Stimulated activated memory B cell treated with anti-CD40 and anti-IgM and Interleukin-4, amounts not matched to agents 10 μg/mL and 1 μg/mL and 100 μg/mL, for 72 hours (primary cell): ENCODE data around the gene SPTLC2.
"Not testable (repeated sequence)": the region's sequence is repeated elsewhere in the genome, so short reads cannot be mapped to it uniquely, and the experiment has no call there.

Experiments
- ATAC-seq: fragments of 150-1000 bp; cut with Tn5 transposase; 2 replicates; pipeline ENCODE4 v1.10.0; 2021
- H3K27ac Mint-ChIP-seq: one replicate; pipeline ENCODE4 v1.8.0; 2022; ENCODE audit warnings: mild to moderate bottlenecking, mixed read lengths
- H3K27me3 Mint-ChIP-seq: one replicate; pipeline ENCODE4 v1.8.0; 2022; ENCODE audit warnings: mixed read lengths
- H3K36me3 Mint-ChIP-seq: one replicate; pipeline ENCODE4 v1.8.0; 2022; ENCODE audit warnings: mixed read lengths
- H3K4me1 Mint-ChIP-seq: one replicate; pipeline ENCODE4 v1.8.0; 2022; ENCODE audit warnings: mixed read lengths
- H3K4me3 Mint-ChIP-seq: one replicate; pipeline ENCODE4 v1.8.0; 2022; ENCODE audit warnings: mild to moderate bottlenecking, moderate library complexity, mixed read lengths
- H3K9me3 Mint-ChIP-seq: one replicate; pipeline ENCODE4 v1.8.0; 2022; ENCODE audit warnings: mixed read lengths

Gene SPTLC2

DNA sequence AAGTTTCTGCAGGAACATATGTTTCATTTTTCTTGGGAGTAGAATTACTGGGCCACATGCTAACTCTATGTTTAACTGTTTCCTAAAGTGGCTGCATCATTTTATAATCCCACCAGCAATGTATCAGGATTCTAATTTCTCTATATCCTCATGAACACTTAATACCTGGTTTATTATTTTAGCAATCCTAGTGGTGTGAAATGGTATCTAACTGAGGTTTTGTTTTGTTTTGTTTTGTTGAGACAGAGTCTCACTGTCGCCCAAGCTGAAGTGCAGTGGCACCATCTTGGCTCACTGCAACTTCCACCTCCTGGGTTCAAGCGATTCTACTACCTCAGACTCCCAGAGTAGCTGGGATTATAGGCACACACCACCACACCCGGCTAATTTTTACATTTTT is 6.5 kb downstream of the SPTLC2 start:
- ATAC-seq: no peak
- H3K9me3 Mint-ChIP-seq: no peaks in the 10 kb centered on the region
- peaks cover 2% of the 10 kb centered on the region for H3K36me3 Mint-ChIP-seq
- peaks cover 50% of the 10 kb centered on the region for H3K4me1 Mint-ChIP-seq
- no peaks in the 10 kb centered on the region for H3K27me3 Mint-ChIP-seq
- no peak overlapping the region for H3K4me3 Mint-ChIP-seq
- no peak overlapping the region for H3K27ac Mint-ChIP-seq

DNA sequence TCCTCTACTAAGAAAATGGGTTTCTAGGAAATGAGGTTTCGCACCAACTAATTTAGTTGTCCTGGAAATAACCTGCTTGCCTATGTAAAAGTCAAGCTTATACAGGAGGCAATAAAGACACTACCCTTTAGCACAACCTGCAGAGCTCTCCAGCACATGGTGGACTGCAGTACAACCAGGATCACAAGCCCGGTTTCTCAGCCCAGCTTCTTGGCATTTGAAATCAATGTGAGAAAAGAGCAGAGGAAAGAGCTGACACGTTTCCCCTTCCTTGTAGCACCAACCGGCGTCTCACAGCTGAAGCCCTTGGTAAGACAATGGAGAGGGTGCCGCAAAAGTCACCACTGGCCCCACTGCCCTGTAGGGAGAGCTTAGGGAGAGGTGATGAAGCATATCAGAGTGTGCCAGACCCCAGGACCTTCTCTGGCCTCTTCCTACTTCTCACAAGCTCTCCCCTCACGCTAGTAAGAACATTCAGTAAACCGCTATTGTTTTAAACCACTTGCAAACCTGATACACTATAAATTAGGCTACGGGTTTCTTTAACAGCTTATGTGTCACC is 8.6 kb downstream of the SPTLC2 start:
- H3K27ac Mint-ChIP-seq: peak overlapping the region; percentile 66
- H3K36me3 Mint-ChIP-seq: no peaks in the 10 kb centered on the region
- H3K9me3 Mint-ChIP-seq: no peaks in the 10 kb centered on the region
- peak; percentile 48 for ATAC-seq
- no peaks in the 10 kb centered on the region for H3K27me3 Mint-ChIP-seq
- peak overlapping the region; percentile 4 for H3K4me3 Mint-ChIP-seq
- H3K4me1 Mint-ChIP-seq: peaks cover 36% of the 10 kb centered on the region

DNA sequence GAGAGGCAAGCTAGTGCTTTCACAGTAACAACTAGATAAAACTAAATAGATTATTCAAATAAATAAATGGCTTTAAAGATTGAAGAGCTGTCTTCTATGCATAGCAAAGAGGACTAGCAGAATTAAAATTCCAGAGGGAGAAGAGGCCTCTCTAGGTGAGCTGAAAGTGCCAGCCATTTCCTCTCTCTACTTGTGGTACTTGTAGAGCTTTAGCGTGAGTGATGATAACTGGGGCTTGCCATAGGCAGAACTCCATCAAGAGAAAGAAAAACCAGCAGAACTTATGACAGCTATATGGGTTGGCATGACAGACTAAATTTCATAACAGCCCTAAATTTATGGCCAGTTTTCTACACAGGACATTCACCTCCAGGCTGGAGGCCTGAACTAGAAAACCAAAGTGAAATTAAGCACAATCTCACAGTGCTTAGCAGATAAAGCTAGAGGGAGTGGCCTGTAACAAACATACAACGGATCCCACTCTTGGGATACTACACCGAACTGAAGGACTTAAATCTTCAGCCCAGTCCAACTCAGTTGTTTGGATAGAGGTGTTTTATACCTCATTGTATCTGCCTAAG is 11.0 kb downstream of the SPTLC2 start:
- H3K27me3 Mint-ChIP-seq: no peaks in the 10 kb centered on the region
- H3K36me3 Mint-ChIP-seq: peaks cover 7% of the 10 kb centered on the region
- no peak overlapping the region for H3K4me3 Mint-ChIP-seq
- H3K4me1 Mint-ChIP-seq: peaks cover 48% of the 10 kb centered on the region
- no peak for ATAC-seq
- peaks cover 4% of the 10 kb centered on the region for H3K9me3 Mint-ChIP-seq
- no peak overlapping the region for H3K27ac Mint-ChIP-seq

DNA sequence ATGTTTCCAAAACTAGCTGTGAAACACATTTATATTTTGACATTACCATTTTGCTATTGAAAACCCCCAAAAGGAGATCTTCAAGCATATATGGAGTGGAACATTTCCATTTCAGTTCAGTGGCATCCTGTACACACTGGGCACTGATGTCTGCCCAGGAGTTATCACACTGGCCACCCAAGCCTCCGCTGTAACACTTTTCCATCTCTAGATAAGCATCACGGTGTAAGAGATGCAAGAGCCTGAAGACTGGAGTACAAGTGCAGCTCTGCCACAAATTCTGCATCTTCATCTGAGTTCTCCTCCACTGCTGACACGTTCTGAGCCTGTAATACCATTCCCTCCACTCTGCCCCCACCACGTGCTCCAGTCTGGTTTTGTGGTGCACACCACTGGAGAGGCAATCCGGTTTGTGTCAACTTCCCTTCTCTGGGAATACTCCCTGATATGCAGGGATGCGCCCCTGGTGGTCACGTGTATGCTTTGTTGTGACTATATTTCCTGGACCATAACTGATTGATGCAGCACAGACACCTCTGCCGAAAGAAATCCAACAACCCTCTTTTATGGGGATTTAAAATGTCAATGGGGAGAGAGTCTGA is 12.7 kb downstream of the SPTLC2 start:
- no peak for ATAC-seq
- H3K9me3 Mint-ChIP-seq: peaks cover 4% of the 10 kb centered on the region
- peaks cover 56% of the 10 kb centered on the region for H3K4me1 Mint-ChIP-seq
- peaks cover 7% of the 10 kb centered on the region for H3K36me3 Mint-ChIP-seq
- H3K27me3 Mint-ChIP-seq: no peaks in the 10 kb centered on the region
- peak overlapping the region; percentile 51 for H3K27ac Mint-ChIP-seq
- H3K4me3 Mint-ChIP-seq: no peak overlapping the region

DNA sequence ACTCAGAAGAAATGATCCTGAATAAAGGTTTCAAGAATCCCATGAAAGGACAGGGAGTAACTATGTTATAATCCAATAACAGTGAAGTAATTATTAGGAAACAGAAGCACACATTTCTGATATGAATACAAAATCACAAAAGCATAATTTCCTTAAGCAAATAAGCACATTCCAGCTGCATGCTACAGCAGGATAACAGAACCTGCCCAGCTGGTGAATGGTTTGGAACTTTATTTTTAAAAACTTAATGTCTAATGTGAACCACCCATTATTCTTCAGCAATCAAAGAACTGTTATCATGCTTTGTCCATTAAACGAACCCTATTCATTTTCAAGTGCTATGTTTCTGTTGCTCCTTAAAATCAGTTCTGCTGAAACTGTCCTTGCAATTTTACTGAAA is 13.4 kb downstream of the SPTLC2 start:
- peaks cover 55% of the 10 kb centered on the region for H3K4me1 Mint-ChIP-seq
- H3K36me3 Mint-ChIP-seq: peaks cover 7% of the 10 kb centered on the region
- peaks cover 4% of the 10 kb centered on the region for H3K9me3 Mint-ChIP-seq
- H3K27me3 Mint-ChIP-seq: no peaks in the 10 kb centered on the region
- ATAC-seq: no peak
- H3K27ac Mint-ChIP-seq: peak overlapping the region; percentile 51
- H3K4me3 Mint-ChIP-seq: no peak overlapping the region

DNA sequence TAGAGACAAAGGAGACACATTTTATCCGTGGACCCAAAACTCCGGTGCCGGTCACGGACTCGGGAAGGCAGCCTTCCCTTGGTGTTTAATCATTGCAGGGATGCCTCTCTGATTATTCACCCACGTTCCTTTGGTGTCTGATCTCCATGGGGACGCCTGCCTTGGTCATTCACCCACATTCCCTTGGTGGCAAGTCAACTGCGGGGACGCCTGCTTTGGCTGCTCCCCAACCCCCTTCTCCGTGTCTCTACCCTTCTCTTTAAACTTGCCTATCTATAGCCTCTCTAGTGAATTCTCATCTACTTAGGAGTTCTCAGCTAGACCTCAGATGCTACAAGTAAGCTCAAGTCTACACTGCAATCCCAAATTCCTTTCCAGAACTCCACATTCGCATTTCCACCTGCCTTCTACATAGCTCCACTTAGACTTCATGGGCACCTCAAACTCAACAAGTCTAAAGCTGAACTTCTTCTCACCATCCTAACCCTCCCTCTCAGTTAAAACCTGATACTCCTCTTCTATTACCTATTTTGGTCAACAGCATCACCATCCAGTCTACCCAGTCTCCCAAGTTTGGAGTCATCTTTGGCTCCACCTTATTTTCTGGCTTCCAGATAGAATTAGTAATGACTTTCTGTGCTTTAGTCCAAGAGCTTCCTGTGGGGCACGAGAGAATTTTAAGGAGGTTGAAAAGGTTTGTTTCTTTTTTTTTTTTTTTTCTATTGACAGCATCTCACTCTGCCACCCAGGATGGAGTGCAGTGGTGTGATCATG is 14.4 kb downstream of the SPTLC2 start:
- peaks cover 7% of the 10 kb centered on the region for H3K36me3 Mint-ChIP-seq
- ATAC-seq: no peak
- H3K4me1 Mint-ChIP-seq: peaks cover 49% of the 10 kb centered on the region
- no peak overlapping the region for H3K4me3 Mint-ChIP-seq
- H3K27me3 Mint-ChIP-seq: no peaks in the 10 kb centered on the region
- H3K9me3 Mint-ChIP-seq: peaks cover 4% of the 10 kb centered on the region
- peak overlapping the region; percentile 28 for H3K27ac Mint-ChIP-seq

DNA sequence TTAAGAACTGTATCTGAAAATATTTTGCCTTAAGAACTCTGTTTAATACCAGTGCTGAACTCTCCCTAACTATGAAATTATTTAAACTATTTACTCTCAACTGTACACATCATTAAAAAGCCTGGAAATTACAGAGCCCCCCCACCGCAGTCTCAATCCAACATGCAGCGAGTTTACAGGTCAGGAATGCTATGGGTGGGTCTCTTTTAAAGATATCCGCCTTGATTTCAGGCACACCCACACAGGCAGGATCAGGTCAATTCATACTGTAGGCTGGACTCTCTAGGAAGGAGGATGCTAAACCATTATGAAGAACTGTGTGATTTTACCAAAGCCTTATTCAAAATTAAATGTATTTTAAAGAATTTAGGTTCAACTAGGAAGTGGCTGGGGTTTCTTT is 16.5 kb downstream of the SPTLC2 start:
- Mint-ChIP-seq H3K27me3 (no peaks in the 10 kb centered on the region), H3K4me3 (no peak overlapping the region), H3K27ac (peak overlapping the region; percentile 81), H3K4me1 (peaks cover 63% of the 10 kb centered on the region), H3K9me3 (peaks cover 4% of the 10 kb centered on the region), H3K36me3 (peaks cover 28% of the 10 kb centered on the region)
- no peak for ATAC-seq

DNA sequence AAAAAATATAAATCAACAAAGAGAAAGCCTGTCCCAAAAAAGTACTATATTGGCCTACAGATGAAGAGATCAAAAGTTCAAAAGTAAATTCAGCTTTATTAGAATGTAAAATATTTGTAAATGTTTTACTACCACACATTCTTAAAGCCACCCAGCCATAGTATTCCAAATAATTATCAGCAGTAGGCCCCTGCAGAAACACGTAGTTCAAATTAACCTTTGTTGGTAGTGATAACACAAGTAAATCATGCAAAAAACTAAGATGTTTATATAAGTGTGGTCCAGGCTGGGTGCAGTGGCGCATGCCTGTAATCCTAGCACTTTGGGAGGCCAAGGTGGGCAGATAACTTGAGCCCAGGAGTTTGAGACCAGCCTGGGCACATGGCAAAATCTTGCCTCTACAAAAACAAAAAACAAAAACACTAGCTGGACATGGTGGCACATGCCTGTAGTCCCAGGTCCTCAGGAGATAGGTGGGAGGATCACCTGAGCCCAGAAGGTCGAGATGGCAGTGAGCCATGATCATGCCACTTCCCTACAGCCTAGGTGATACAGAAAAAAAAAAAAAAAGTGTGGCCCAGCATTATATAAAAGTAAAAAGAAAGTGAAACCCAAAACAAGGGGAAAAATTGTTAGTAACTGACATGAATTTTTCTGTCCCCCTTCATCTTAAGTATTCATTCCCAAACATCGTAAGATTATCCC is 17.9 kb downstream of the SPTLC2 start:
- H3K4me3 Mint-ChIP-seq: peak overlapping the region; percentile 18
- no peaks in the 10 kb centered on the region for H3K27me3 Mint-ChIP-seq
- ATAC-seq: peak; percentile 58
- H3K4me1 Mint-ChIP-seq: peaks cover 69% of the 10 kb centered on the region
- H3K9me3 Mint-ChIP-seq: peaks cover 4% of the 10 kb centered on the region
- peaks cover 34% of the 10 kb centered on the region for H3K36me3 Mint-ChIP-seq
- peak overlapping the region; percentile 81 for H3K27ac Mint-ChIP-seq

DNA sequence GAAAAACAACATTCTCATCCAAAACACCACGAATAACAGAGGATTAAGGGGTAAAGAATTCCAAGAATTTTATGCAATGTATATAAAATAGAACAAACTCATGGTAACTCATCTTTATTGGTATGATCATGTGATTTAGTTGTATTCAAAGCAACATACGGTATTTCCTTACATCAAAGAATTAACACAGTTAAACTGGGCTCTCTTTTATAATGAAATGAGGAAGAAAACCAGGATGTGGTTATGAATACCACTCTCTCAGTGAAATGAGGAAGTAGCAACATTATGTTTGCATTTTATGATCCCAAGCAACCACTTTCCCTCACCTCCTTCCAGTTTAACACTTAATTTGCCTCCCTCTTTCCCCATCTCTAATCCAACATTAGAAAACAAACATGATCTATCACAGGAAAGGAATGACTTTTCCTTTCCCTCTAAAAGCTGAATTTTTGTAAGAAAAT is 22.9 kb downstream of the SPTLC2 start:
- ATAC-seq: peak; percentile 90
- Mint-ChIP-seq H3K36me3 (peaks cover 27% of the 10 kb centered on the region), H3K4me3 (peak overlapping the region; percentile 68), H3K9me3 (no peaks in the 10 kb centered on the region), H3K4me1 (peaks cover 77% of the 10 kb centered on the region), H3K27me3 (no peaks in the 10 kb centered on the region), H3K27ac (peak overlapping the region; percentile 70)

DNA sequence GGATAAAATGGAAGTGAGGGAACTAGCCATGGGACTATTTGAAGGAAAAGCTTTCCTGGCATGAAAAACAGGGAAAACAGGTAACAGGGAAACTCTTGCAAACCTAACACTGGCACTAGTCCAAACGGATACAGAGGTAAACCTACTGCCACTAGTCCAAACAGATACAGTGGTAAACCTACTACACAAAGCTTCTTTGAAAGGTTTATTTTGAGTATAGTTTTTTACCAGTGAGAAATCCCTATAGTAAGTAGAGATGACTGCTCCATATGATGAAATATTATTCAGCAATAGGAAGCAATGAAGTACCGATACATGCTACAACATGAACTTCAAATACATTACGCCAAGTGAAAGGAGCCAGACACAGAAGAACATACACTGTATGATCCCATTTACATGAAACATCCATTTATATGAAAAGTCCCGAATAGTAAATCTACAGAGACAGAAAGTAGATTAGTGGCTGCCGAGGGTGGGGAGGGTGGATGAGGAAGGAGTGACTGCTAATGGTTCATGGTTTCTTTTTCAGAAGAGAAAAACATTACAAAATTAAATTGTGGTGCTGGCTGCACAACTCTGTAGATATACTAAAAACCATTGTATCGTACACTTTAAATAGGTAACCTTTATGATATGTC is 25.5 kb downstream of the SPTLC2 start:
- no peaks in the 10 kb centered on the region for H3K27me3 Mint-ChIP-seq
- peaks cover 88% of the 10 kb centered on the region for H3K4me1 Mint-ChIP-seq
- H3K36me3 Mint-ChIP-seq: peaks cover 16% of the 10 kb centered on the region
- H3K4me3 Mint-ChIP-seq: peak overlapping the region; percentile 53
- no peak for ATAC-seq
- no peaks in the 10 kb centered on the region for H3K9me3 Mint-ChIP-seq
- peak overlapping the region; percentile 70 for H3K27ac Mint-ChIP-seq

DNA sequence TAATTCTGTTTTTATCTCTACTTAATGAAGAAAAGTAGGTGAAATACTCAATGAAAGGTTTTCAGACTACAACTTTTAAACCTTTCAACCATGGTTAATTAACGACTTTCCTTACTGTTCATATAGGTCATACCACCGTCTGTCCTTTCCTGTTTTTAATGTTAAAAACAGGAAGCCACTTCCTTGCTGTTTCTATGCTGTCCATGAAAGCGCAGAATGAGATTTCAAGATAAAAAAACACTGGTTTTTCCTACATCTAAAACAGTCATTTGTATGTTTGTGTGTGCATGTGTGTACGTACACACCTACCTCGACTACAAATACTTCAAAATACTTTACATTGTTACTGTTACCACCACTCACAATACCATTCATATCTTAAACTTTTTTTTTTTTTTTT is 27.3 kb downstream of the SPTLC2 start:
- ATAC-seq: no peak
- no peaks in the 10 kb centered on the region for H3K9me3 Mint-ChIP-seq
- peaks cover 78% of the 10 kb centered on the region for H3K4me1 Mint-ChIP-seq
- H3K4me3 Mint-ChIP-seq: no peak overlapping the region
- H3K36me3 Mint-ChIP-seq: no peaks in the 10 kb centered on the region
- H3K27me3 Mint-ChIP-seq: no peaks in the 10 kb centered on the region
- H3K27ac Mint-ChIP-seq: peak overlapping the region; percentile 70

DNA sequence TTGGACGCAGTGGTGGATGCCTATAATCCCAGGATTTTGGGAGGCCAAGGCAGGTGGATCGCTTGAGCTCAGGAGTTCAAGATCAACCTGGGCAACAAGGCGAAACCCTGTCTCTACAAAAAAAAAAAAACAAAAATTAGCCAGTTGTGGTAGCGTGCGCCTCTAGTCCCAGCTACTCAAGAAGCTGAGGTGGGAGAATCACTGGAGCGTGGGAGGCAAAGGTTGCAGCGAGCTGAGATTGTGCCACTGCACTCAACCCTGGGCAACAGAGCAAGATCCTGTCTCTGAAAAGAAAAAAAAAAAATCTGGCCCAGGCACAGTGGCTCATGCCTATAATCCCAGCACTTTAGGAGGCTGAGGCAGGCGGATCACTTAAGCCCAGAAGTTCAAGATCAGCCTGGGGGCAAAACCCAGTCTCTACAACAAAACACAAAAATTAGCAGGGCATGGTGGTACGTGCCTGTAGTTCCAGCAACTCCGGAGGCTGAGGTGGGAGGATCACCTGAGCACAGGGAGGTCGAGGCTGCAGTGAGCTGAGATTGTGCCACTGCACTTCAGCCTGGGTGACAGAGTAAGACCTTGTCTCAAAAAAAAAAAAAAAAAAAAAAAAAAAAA is 27.9 kb downstream of the SPTLC2 start:
- H3K4me3 Mint-ChIP-seq: peak overlapping the region; percentile 7
- H3K27ac Mint-ChIP-seq: peak overlapping the region; percentile 70
- not testable (repeated sequence) for H3K27me3 Mint-ChIP-seq, H3K36me3 Mint-ChIP-seq, H3K9me3 Mint-ChIP-seq
- peak; percentile 88 for ATAC-seq
- H3K4me1 Mint-ChIP-seq: peaks cover 75% of the 10 kb centered on the region

DNA sequence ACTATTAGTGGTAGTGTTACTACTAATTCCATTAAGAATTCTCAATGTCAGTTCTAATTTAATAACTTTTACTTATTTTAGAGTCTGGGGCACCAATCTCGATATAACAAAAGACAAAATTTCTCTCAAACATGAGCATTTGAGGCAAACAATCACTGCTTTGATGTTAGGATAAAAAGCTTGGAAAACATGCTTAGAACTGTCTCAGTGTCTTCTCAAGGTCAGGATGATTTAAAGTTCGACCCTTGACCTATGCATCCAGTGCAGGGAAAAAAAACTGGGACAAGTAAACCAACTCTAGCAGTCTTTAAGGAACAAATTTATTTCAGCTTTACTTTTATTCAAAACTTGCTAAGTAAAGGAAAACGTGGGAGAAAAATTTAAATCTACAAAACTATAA is 31.1 kb downstream of the SPTLC2 start:
- no peaks in the 10 kb centered on the region for H3K9me3 Mint-ChIP-seq
- H3K27me3 Mint-ChIP-seq: no peaks in the 10 kb centered on the region
- H3K27ac Mint-ChIP-seq: no peak overlapping the region
- no peaks in the 10 kb centered on the region for H3K36me3 Mint-ChIP-seq
- no peak for ATAC-seq
- H3K4me3 Mint-ChIP-seq: no peak overlapping the region
- H3K4me1 Mint-ChIP-seq: peaks cover 58% of the 10 kb centered on the region

DNA sequence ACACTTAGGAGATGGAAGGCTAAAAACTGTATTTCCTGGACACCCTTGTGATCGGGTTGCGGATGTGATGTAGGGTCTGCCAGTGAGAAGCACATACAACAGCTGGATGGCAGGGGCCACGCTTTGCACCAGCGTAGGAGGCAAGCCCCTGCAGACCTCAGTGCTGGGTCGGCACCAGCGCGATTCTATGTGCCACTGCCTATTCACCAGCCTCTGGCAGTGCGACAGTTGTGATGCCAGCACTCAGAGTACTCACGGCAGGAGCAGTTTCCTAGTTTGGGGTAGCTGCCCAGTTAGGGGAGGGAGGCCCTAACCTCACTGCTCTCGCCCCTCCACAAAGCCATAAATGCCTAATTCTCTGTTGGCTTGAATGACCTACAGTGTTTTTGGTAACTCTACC is 31.6 kb downstream of the SPTLC2 start:
- H3K9me3 Mint-ChIP-seq: no peaks in the 10 kb centered on the region
- no peak for ATAC-seq
- no peak overlapping the region for H3K27ac Mint-ChIP-seq
- peaks cover 56% of the 10 kb centered on the region for H3K4me1 Mint-ChIP-seq
- no peak overlapping the region for H3K4me3 Mint-ChIP-seq
- H3K27me3 Mint-ChIP-seq: no peaks in the 10 kb centered on the region
- no peaks in the 10 kb centered on the region for H3K36me3 Mint-ChIP-seq
